ENCODE data around the gene NOX4.
"Not testable (repeated sequence)": the region's sequence is repeated elsewhere in the genome, so short reads cannot be mapped to it uniquely, and the experiment has no call there.

- TF ChIP-seq CTCF (IDR thresholded peaks at IDR 0.05 in 4 of 5, conservative IDR thresholded peaks at IDR 0.05 in 1 of 5); POLR2A (IDR thresholded peaks at IDR 0.05): not testable (repeated sequence)
Observed at GRCh38 chr11:89410666-89411065, 80.5 kb downstream of the NOX4 start.
